K562 treated with DMSO at 1 percent for 12 hours (cell line): ENCODE measurements around the gene ZIC4. TPM values are rescaled to one million over a fixed set of nuclear protein-coding genes. Genes with fewer than 3 reads are reported as not detected.

Source experiments
- total RNA-seq: library from RNA; unstranded; fragments of 300-600 nt; gene quantifications from 2 replicates; pipeline ENCODE4 v1.2.3, GENCODE V29; 2022; ENCODE audit not compliant: insufficient read depth

ZIC4 gene
- not detected in 2 replicates for total RNA-seq

GRCh38 chr3:147406028-147406931, at the start of gene ZIC4:
TSS of gene ZIC4 (minus strand) at chr3:147406543. CDS start at chr3:147402797, 3,746 bp downstream.

GRCh38 chr3:147409143-147410115, 3.1 kb upstream of the ZIC4 start, which contains the start of gene ZIC1:
TSS of gene ZIC1 (plus strand) at chr3:147409365. CDS start at chr3:147410113, 748 bp downstream.

Other genes starting within 250 kb of the ZIC4 start
- gene ZIC1, start 2.8 kb upstream of the ZIC4 start, total RNA-seq, result not detected in 2 replicates